ENCODE data around the gene SMARCAD1.

SMARCAD1 gene

GRCh38 chr4:94244087-94244828, 36.6 kb downstream of the SMARCAD1 start:
- no peak for DNase-seq
- Mint-ChIP-seq H3K36me3 (ENCODE audit: insufficient read depth) (peaks cover 42% of the 10 kb centered on the region), H3K27me3 (no peaks in the 10 kb centered on the region), H3K27ac (no peak overlapping the region), H3K4me3 (no peak overlapping the region), H3K4me1 (ENCODE audit: low read depth in 2 of 2) (no peaks in the 10 kb centered on the region), H3K9me3 (no peaks in the 10 kb centered on the region)
- ATAC-seq (replicated peaks), result no peak

- Mint-ChIP-seq H3K4me1 (ENCODE audit: low read depth in 2 of 2) (no peaks in the 10 kb centered on the region), H3K4me3 (no peak overlapping the region), H3K36me3 (ENCODE audit: insufficient read depth) (peaks cover 42% of the 10 kb centered on the region), H3K27me3 (no peaks in the 10 kb centered on the region), H3K27ac (no peak overlapping the region), H3K9me3 (no peaks in the 10 kb centered on the region)
- ATAC-seq (replicated peaks) (no peak), DNase-seq (no peak)
Observed at GRCh38 chr4:94244829-94245185, 37.1 kb downstream of the SMARCAD1 start.

GRCh38 chr4:94251094-94251493, 43.4 kb downstream of the SMARCAD1 start:
- Mint-ChIP-seq H3K4me1 (ENCODE audit: low read depth in 2 of 2) (no peaks in the 10 kb centered on the region), H3K27ac (no peak overlapping the region), H3K36me3 (ENCODE audit: insufficient read depth) (peaks cover 42% of the 10 kb centered on the region), H3K27me3 (no peaks in the 10 kb centered on the region), H3K9me3 (no peaks in the 10 kb centered on the region), H3K4me3 (no peak overlapping the region)
- DNase-seq, result no peak
- ATAC-seq (replicated peaks), result no peak

- Mint-ChIP-seq H3K9me3 (no peaks in the 10 kb centered on the region), H3K27me3 (no peaks in the 10 kb centered on the region), H3K36me3 (ENCODE audit: insufficient read depth) (peaks cover 44% of the 10 kb centered on the region), H3K4me3 (no peak overlapping the region), H3K27ac (no peak overlapping the region), H3K4me1 (ENCODE audit: low read depth in 2 of 2) (no peaks in the 10 kb centered on the region)
- ATAC-seq (replicated peaks) (no peak), DNase-seq (no peak)
Observed at GRCh38 chr4:94253036-94253435, 45.4 kb downstream of the SMARCAD1 start.

- no peaks in the 10 kb centered on the region for H3K27me3 Mint-ChIP-seq
- DNase-seq (no peak), ATAC-seq (replicated peaks) (no peak)
- H3K4me3 Mint-ChIP-seq, result no peak overlapping the region
- H3K27ac Mint-ChIP-seq, result peak overlapping the region in 1 of 2 donors; percentile 10
- no peaks in the 10 kb centered on the region for H3K9me3 Mint-ChIP-seq
- H3K36me3 Mint-ChIP-seq (ENCODE audit: insufficient read depth), result peaks cover 28% of the 10 kb centered on the region
- H3K4me1 Mint-ChIP-seq (ENCODE audit: low read depth in 2 of 2), result peaks cover 0 to 5% of the 10 kb centered on the region in 2 donors
Observed at GRCh38 chr4:94256144-94256783, 48.6 kb downstream of the SMARCAD1 start.

GRCh38 chr4:94256828-94257227, 49.2 kb downstream of the SMARCAD1 start:
- DNase-seq (no peak), ATAC-seq (replicated peaks) (no peak)
- Mint-ChIP-seq H3K27me3 (no peaks in the 10 kb centered on the region), H3K4me3 (no peak overlapping the region), H3K9me3 (no peaks in the 10 kb centered on the region), H3K36me3 (ENCODE audit: insufficient read depth) (peaks cover 27% of the 10 kb centered on the region), H3K4me1 (ENCODE audit: low read depth in 2 of 2) (peaks cover 0 to 5% of the 10 kb centered on the region in 2 donors), H3K27ac (no peak overlapping the region)

- Mint-ChIP-seq H3K4me3 (no peak overlapping the region), H3K27ac (no peak overlapping the region), H3K4me1 (ENCODE audit: low read depth in 2 of 2) (peaks cover 6 to 9% of the 10 kb centered on the region in 2 donors), H3K27me3 (no peaks in the 10 kb centered on the region), H3K9me3 (no peaks in the 10 kb centered on the region), H3K36me3 (ENCODE audit: insufficient read depth) (peaks cover 14% of the 10 kb centered on the region)
- no peak for ATAC-seq (replicated peaks)
- DNase-seq, result no peak
Observed at GRCh38 chr4:94262163-94263016, 54.7 kb downstream of the SMARCAD1 start.

GRCh38 chr4:94267037-94267436, 59.4 kb downstream of the SMARCAD1 start:
- Mint-ChIP-seq H3K27ac (no peak overlapping the region), H3K4me3 (no peak overlapping the region), H3K4me1 (ENCODE audit: low read depth in 2 of 2) (peaks cover 2 to 4% of the 10 kb centered on the region in 2 donors), H3K9me3 (no peaks in the 10 kb centered on the region), H3K36me3 (ENCODE audit: insufficient read depth) (peaks cover 15% of the 10 kb centered on the region), H3K27me3 (no peaks in the 10 kb centered on the region)
- ATAC-seq (replicated peaks) (no peak), DNase-seq (no peak)

- Mint-ChIP-seq H3K27ac (peak overlapping the region in 1 of 2 donors; percentile 18), H3K36me3 (ENCODE audit: insufficient read depth) (peaks cover 32% of the 10 kb centered on the region), H3K4me1 (ENCODE audit: low read depth in 2 of 2) (no peaks in the 10 kb centered on the region), H3K4me3 (no peak overlapping the region), H3K9me3 (no peaks in the 10 kb centered on the region), H3K27me3 (no peaks in the 10 kb centered on the region)
- DNase-seq (no peak), ATAC-seq (replicated peaks) (no peak)
Observed at GRCh38 chr4:94271248-94271647, 63.6 kb downstream of the SMARCAD1 start.

- no peak for DNase-seq
Observed at GRCh38 chr4:94274912-94275311, 67.2 kb downstream of the SMARCAD1 start.

GRCh38 chr4:94276204-94276603, 68.5 kb downstream of the SMARCAD1 start:
- Mint-ChIP-seq H3K4me3 (no peak overlapping the region), H3K27ac (no peak overlapping the region), H3K9me3 (no peaks in the 10 kb centered on the region), H3K27me3 (no peaks in the 10 kb centered on the region), H3K36me3 (ENCODE audit: insufficient read depth) (peaks cover 52% of the 10 kb centered on the region), H3K4me1 (ENCODE audit: low read depth in 2 of 2) (no peaks in the 10 kb centered on the region)
- DNase-seq (no peak), ATAC-seq (replicated peaks) (no peak)

More at GRCh38 chr4:94274912-94275311, 67.2 kb downstream of the SMARCAD1 start:
- Mint-ChIP-seq H3K36me3 (ENCODE audit: insufficient read depth) (peaks cover 49% of the 10 kb centered on the region), H3K4me3 (no peak overlapping the region), H3K27ac (no peak overlapping the region), H3K9me3 (no peaks in the 10 kb centered on the region), H3K27me3 (no peaks in the 10 kb centered on the region), H3K4me1 (ENCODE audit: low read depth in 2 of 2) (no peaks in the 10 kb centered on the region)
- ATAC-seq (replicated peaks), result no peak

- ATAC-seq (replicated peaks) (no peak), DNase-seq (no peak)
- Mint-ChIP-seq H3K4me1 (ENCODE audit: low read depth in 2 of 2) (no peaks in the 10 kb centered on the region), H3K4me3 (no peak overlapping the region), H3K27me3 (no peaks in the 10 kb centered on the region), H3K27ac (no peak overlapping the region), H3K9me3 (no peaks in the 10 kb centered on the region), H3K36me3 (ENCODE audit: insufficient read depth) (peaks cover 56% of the 10 kb centered on the region)
Observed at GRCh38 chr4:94277534-94277933, 69.9 kb downstream of the SMARCAD1 start.

- H3K9me3 Mint-ChIP-seq, result no peaks in the 10 kb centered on the region
- H3K4me1 Mint-ChIP-seq (ENCODE audit: low read depth in 2 of 2), result no peaks in the 10 kb centered on the region
- DNase-seq (no peak), ATAC-seq (replicated peaks) (no peak)
- H3K4me3 Mint-ChIP-seq, result no peak overlapping the region
- peaks cover 64% of the 10 kb centered on the region for H3K36me3 Mint-ChIP-seq (ENCODE audit: insufficient read depth)
- no peak overlapping the region for H3K27ac Mint-ChIP-seq
- no peaks in the 10 kb centered on the region for H3K27me3 Mint-ChIP-seq
Observed at GRCh38 chr4:94278781-94279180, 71.1 kb downstream of the SMARCAD1 start.

Measured in effector memory CD8-positive, alpha-beta T cell (primary cell).